Peyer's patch (tissue), 4 donors: ENCODE data around the gene MYEOV.

Experiments
- CTCF ChIP-seq, 6 experiments: fragments of 450-650 bp in 4 of 6; fragments of 200-600 bp in 2 of 6; sonication (generic) in 1 of 6; IDR thresholded peaks; one replicate each; pipeline ENCODE4 v1.5.1; 2017 to 2019; ENCODE audit warnings: antibody characterized with exemption in 6 of 6, mild to moderate bottlenecking in 3 of 6, moderate library complexity in 1 of 6
- POLR2A ChIP-seq, 2 donors: fragments of 450-650 bp; IDR thresholded peaks; one replicate each; pipeline ENCODE4 v1.5.1; 2017; ENCODE audit warnings: antibody characterized with exemption in 2 of 2, mild to moderate bottlenecking in 2 of 2, moderate library complexity in 2 of 2

- TF ChIP-seq CTCF (IDR thresholded peaks at IDR 0.05) (no peak), POLR2A (IDR thresholded peaks at IDR 0.05) (no peak)
Measured at GRCh38 chr11:69295079-69295994, 1.4 kb downstream of the MYEOV start.
